K562 (cell line): ENCODE results near the gene BACE2. TPM values are rescaled to one million over a fixed set of nuclear protein-coding genes. Genes with fewer than 3 reads are reported as not detected.

Source experiments
- ATAC-seq: fragments of 200-7000 bp; cut with Tn5 transposase; 3 replicates; pipeline ENCODE4 v1.9.1; 2020; ENCODE audit warnings: moderate library complexity
- BruUV-seq: library from RNA; stranded (reverse); fragments of 400-500 nt; replicated peaks from 2 replicates; lab custom pipeline; 2021; lab: Mats Ljungman, UMichigan
- CTCF ChIA-PET: fragments of 300-600 bp; formaldehyde crosslinking; extraction: SDS; loops from one replicate; lab custom pipeline; 2021; ENCODE audit warnings: low intra/inter-chr PET ratio; lab: Yijun Ruan, JAX
- POLR2A ChIA-PET: fragments of 300-600, 350-650 bp; sonication (Branson Sonifier 250); formaldehyde crosslinking; extraction: SDS; loops from one replicate; lab custom pipeline; 2021; ENCODE audit warnings: antibody characterized with exemption, inconsistent platforms; lab: Yijun Ruan, JAX
- DNase-seq, 4 experiments: peaks; one replicate each; pipeline versions ENCODE4 v3.0.0 to v3.0.0-alpha.2; 2011 to 2018; ENCODE audit warnings: low spot score in 3 of 4, mixed read lengths in 3 of 4; ENCODE audit errors: extremely low read depth in 1 of 4
- FAIRE-seq: peaks from 2 replicates; lab custom pipeline; 2011; peaks lifted over from hg19 to GRCh38; lab: Jason Lieb, UNC
- H2AFZ ChIP-seq: 2 replicates; pipeline ENCODE4 v1.6.0; 2011; ENCODE audit warnings: low read depth, low read length, control low read depth, inconsistent platforms
- H3K27ac ChIP-seq: fragments of 200-600 bp; 3 replicates; pipeline ENCODE4 v1.8.0; 2011; ENCODE audit warnings: low read depth, mild to moderate bottlenecking, control low read depth, inconsistent platforms, low read length, moderate library complexity, mixed read lengths; ENCODE audit errors: extremely low read depth
- H3K27me3 ChIP-seq, 2 experiments: fragments of 300-600 bp in 1 of 2; 2 replicates in 1 of 2; 3 replicates in 1 of 2; pipeline versions ENCODE4 v1.6.0 to v1.8.0; 2011; ENCODE audit warnings: inconsistent platforms in 2 of 2, low read length in 2 of 2, mild to moderate bottlenecking in 1 of 2, mixed read lengths in 1 of 2, moderate library complexity in 1 of 2; ENCODE audit not compliant: control insufficient read depth in 2 of 2, insufficient read depth in 2 of 2
- H3K36me3 ChIP-seq: fragments of 300-600 bp; 3 replicates; pipeline ENCODE4 v1.8.0; 2011; ENCODE audit warnings: mild to moderate bottlenecking, low read length, inconsistent platforms; ENCODE audit not compliant: control insufficient read depth, insufficient read depth
- H3K4me1 ChIP-seq, 2 experiments: fragments of 200-600 bp in 1 of 2; replicated peaks in 1 of 2; 2 replicates in 1 of 2; 3 replicates in 1 of 2; pipeline versions ENCODE4 v1.5.1 to v1.8.0; 2011; ENCODE audit warnings: inconsistent platforms in 2 of 2, low read length in 2 of 2, mild to moderate bottlenecking in 1 of 2, mixed read lengths in 1 of 2, moderate library complexity in 1 of 2; ENCODE audit not compliant: control insufficient read depth in 2 of 2, insufficient read depth in 2 of 2
- H3K4me2 ChIP-seq: 2 replicates; pipeline ENCODE4 v1.6.1; 2011; ENCODE audit warnings: low read length, control low read depth, inconsistent platforms, mixed read lengths; ENCODE audit not compliant: insufficient read depth
- H3K4me3 ChIP-seq: fragments of 200-600 bp; sonication (generic), shearing (Covaris generic); 2 replicates; pipeline ENCODE4 v1.5.1; 2016; ENCODE audit warnings: control low read depth, inconsistent platforms
- H3K79me2 ChIP-seq: fragments of 200-600 bp; 3 replicates; pipeline ENCODE4 v1.8.0; 2011; ENCODE audit warnings: low read length, inconsistent platforms; ENCODE audit not compliant: control insufficient read depth, insufficient read depth
- H3K9ac ChIP-seq, 2 experiments: 2 replicates each; pipeline versions ENCODE4 v1.6.0 to v1.6.1; 2011; ENCODE audit warnings: low read depth in 2 of 2, low read length in 2 of 2, control low read depth in 1 of 2, inconsistent platforms in 1 of 2, mild to moderate bottlenecking in 1 of 2, mixed read lengths in 1 of 2; ENCODE audit not compliant: insufficient read depth in 1 of 2
- H3K9me1 ChIP-seq: one replicate; pipeline ENCODE4 v1.6.0; 2011; ENCODE audit warnings: inconsistent platforms, mild to moderate bottlenecking, low read length, moderate library complexity; ENCODE audit not compliant: control insufficient read depth, insufficient read depth
- H3K9me3 ChIP-seq: replicated peaks from 2 replicates; pipeline ENCODE4 v1.5.1; 2011; ENCODE audit warnings: low read depth, low read length, inconsistent platforms; ENCODE audit not compliant: control insufficient read depth, insufficient read depth
- H4K20me1 ChIP-seq: replicated peaks from 2 replicates; pipeline ENCODE4 v1.6.1; 2011; ENCODE audit warnings: low read length, inconsistent platforms, mixed read lengths; ENCODE audit not compliant: control insufficient read depth, insufficient read depth
- ATF1 ChIP-seq, 2 experiments: fragments of 450-650 bp in 1 of 2; IDR thresholded peaks; 2 replicates each; pipeline ENCODE4 v1.6.1; 2016; ENCODE audit warnings: missing compliant biosample characterization in 1 of 2, missing genetic modification characterization in 1 of 2
- E2F4 ChIP-seq: sonication (generic); formaldehyde crosslinking; IDR thresholded peaks from 2 replicates; pipeline ENCODE4 v1.8.0; 2022; ENCODE audit warnings: mild to moderate bottlenecking, low read depth, missing genetic modification reagents
- MGA ChIP-seq: fragments of 450-650 bp; IDR thresholded peaks from 2 replicates; pipeline ENCODE4 v1.6.1; 2016; ENCODE audit warnings: mild to moderate bottlenecking, moderate library complexity
- MLLT1 ChIP-seq, 2 experiments: fragments of 450-650 bp; IDR thresholded peaks; 2 replicates each; pipeline ENCODE4 v1.6.1; 2016
- TCFL5 ChIP-seq: fragments of 250-450 bp; sonication (Bioruptor Pico); conservative IDR thresholded peaks from 2 replicates; pipeline ENCODE4 v1.6.1; 2021; ENCODE audit warnings: mild to moderate bottlenecking, moderate library complexity, matching md5 sums
- ZNF668 ChIP-seq: fragments of 250-450 bp; sonication (Bioruptor Pico); IDR thresholded peaks from 2 replicates; pipeline ENCODE4 v1.8.0; 2022; ENCODE audit warnings: mild to moderate bottlenecking, inconsistent platforms
- WGBS: fragments of 100-300 bp; shearing (Covaris generic); methylation state at CpG from one replicate; pipeline ENCODE4 v1.1.6; 2016; ENCODE audit warnings: low coverage, mixed read lengths; ENCODE audit not compliant: insufficient coverage; ENCODE audit errors: missing lambda C conversion rate; 5-methylcytosine and 5-hydroxymethylcytosine counted together
- in situ Hi-C: fragments of 300-500 bp; cut with MboI; formaldehyde crosslinking; loops from 4 replicates; pipeline ENCODE4 v1.15.0; 2018; ENCODE audit warnings: inconsistent platforms, mixed read lengths
- intact Hi-C: fragments of 100-400 bp; cut with micrococcal nuclease; formaldehyde crosslinking; loops from 2 replicates; pipeline ENCODE4 v1.14.2; 2022
- polyA plus RNA-seq, 8 experiments: library from polyadenylated mRNA; depleted of rRNA in 4 of 8; stranded (reverse) in 5 of 8; unstranded in 3 of 8; fragments of >200 nt; fragmentation: Nextera tagmentation in 2 of 8; fragmentation: Illumina TruSeq in 1 of 8; extraction: Ambion mirVana in 2 of 8; extraction: Trizol in 1 of 8; gene quantifications; 2 replicates each; pipeline versions ENCODE4 v1.2.1 to v1.2.3, GENCODE V29; 2011 to 2014; ENCODE audit warnings: inconsistent platforms in 1 of 8, missing spikeins in 1 of 8
- total RNA-seq, 7 experiments: library from RNA; depleted of rRNA in 6 of 7; stranded (reverse); fragments of >200 nt in 6 of 7; fragmentation: Illumina TruSeq in 2 of 7; extraction: Trizol in 2 of 7; gene quantifications; 2 replicates each; pipeline versions ENCODE4 v1.2.1 to v1.2.3, GENCODE V29; 2011 to 2021; ENCODE audit warnings: low replicate concordance in 1 of 7

Gene BACE2
- total and polyA plus RNA-seq, 9 of the 15 experiments (the other 6 are each of a cell fraction or from before 2014, with no cell fraction given), result 0.05 to 0.24 (median 0.15) TPM; not detected in 2

GRCh38 chr21:41222247-41223068 is 54.5 kb downstream of the BACE2 start:
- H3K27ac ChIP-seq, result no peak overlapping the region
- H3K36me3 ChIP-seq, result no peaks in the 10 kb centered on the region
- H3K27me3 ChIP-seq, result peaks cover 3 to 10% of the 10 kb centered on the region in 2 experiments; a peak in 4 of 5 replicates
- H3K9ac ChIP-seq, result peak overlapping the region in 1 of 2 experiments; percentile 13; a peak in 1 of 4 replicates
- H3K4me3 ChIP-seq, result no peak overlapping the region
- DNase-seq (peak in 1 of 4 experiments; percentile 18), FAIRE-seq (no peak), ATAC-seq (peak; percentile 73)
- under 1% methylated on average over 17 of the region's 19 CpGs for whole genome bisulfite sequencing
- in situ Hi-C loops, result no loop called here
- intact Hi-C loops, result no loop called here
- no peaks in the 10 kb centered on the region for H3K9me1 ChIP-seq
- no peak overlapping the region for H2AFZ ChIP-seq
- CTCF ChIA-PET, result no interaction called here
- H3K9me3 ChIP-seq, result no peaks in the 10 kb centered on the region
- no peaks in the 10 kb centered on the region for H3K79me2 ChIP-seq
- no peaks in the 10 kb centered on the region for H4K20me1 ChIP-seq
- no TSS peak for BruUV-seq
- H3K4me1 ChIP-seq, result peaks cover 0 to 7% of the 10 kb centered on the region in 2 experiments; a peak in 2 of 5 replicates
- H3K4me2 ChIP-seq, result no peak overlapping the region
- POLR2A ChIA-PET, result no interaction called here
- TF ChIP-seq ATF1 (CRISPR knock-in tag; IDR thresholded peaks at IDR 0.05) (no peak), ATF1 (tag; IDR thresholded peaks at IDR 0.05) (peak; percentile 46; the same call in 1 of the 2 replicates), ZNF668 (CRISPR knock-in tag) (no peak), E2F4 (CRISPR knock-in tag) (no peak), MGA (peak; percentile 39; the same call in 1 of the 2 replicates), MLLT1 (IDR thresholded peaks at IDR 0.05) (no peak), TCFL5 (no peak)
